Measurements from ENCODE around the gene MAB21L3. TPM values are rescaled to one million over a fixed set of nuclear protein-coding genes. Genes with fewer than 3 reads are reported as not detected.

The MAB21L3 gene
- total and polyA plus RNA-seq, 7 donors: under 0.01 to 2.3 (median 1.1) TPM; not detected in 2

DNA sequence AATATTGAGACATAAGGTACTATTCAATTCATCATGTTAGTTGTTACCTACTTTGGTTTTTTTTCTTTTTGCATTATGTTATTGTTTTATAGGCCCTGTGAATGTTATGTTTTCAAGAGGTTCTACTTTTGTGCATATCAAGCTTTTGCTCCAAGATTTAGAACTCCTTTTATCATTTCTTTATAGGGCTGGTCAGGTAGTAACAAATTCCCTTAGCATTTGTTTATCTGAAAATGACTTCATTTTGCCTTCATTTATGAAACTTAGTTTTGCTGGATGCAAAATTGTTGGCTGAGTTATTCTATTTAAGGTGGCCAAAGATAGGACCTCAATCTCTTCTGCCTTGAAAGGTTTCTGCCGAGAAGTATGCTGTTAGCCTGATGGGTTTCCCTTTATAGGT, 21.3 kb upstream of the MAB21L3 start:
- DNase-seq: no peak
- H3K27me3 ChIP-seq: no peaks in the 10 kb centered on the region
- H3K36me3 ChIP-seq: no peaks in the 10 kb centered on the region
- H3K4me1 ChIP-seq: no peaks in the 10 kb centered on the region
- TF ChIP-seq POLR2A (IDR thresholded peaks at IDR 0.05) (no peak), POLR2AphosphoS5 (IDR thresholded peaks at IDR 0.05) (no peak), EP300 (IDR thresholded peaks at IDR 0.05) (no peak), CTCF (IDR thresholded peaks at IDR 0.05) (no peak)
- H3K4me3 ChIP-seq: no peak overlapping the region
- WGBS, 2 donors: 94 to 100% methylated on average over 1 of the region's 1 CpG
- H3K9me3 ChIP-seq: peaks cover 0 to 15% (median 6%) of the 10 kb centered on the region in 4 donors
- intact Hi-C loops (cut with DNase I): no loop called here
- H3K27ac ChIP-seq: no peak overlapping the region

DNA sequence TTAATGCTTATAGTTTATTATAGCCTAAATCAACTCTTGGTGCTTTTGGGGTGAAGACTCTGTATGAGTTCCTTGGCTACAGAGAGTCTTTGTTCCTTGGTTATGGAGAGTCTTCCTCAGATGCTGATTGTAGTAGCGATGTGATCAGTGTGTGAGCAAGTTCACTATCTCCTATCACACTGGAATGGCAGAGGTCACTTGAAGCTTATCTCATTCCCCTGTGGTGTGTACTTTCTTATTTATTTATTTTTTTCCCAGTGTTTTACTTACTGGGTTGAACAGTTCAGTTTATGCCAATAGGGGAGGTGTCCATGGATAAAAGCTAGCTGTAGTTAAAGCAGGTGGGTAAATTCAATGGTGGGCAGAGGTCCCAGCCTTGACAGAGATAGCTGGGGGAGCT, 20.1 kb upstream of the MAB21L3 start:
- no peak overlapping the region for H3K27ac ChIP-seq
- no peaks in the 10 kb centered on the region for H3K4me1 ChIP-seq
- H3K27me3 ChIP-seq: no peaks in the 10 kb centered on the region
- no peak for DNase-seq
- H3K9me3 ChIP-seq: peaks cover 0 to 16% (median 6%) of the 10 kb centered on the region in 4 donors
- 96 to 100% methylated on average over 1 of the region's 1 CpG for WGBS, 2 donors
- H3K36me3 ChIP-seq: no peaks in the 10 kb centered on the region
- intact Hi-C loops (cut with DNase I): no loop called here
- H3K4me3 ChIP-seq: no peak overlapping the region
- no peak for TF ChIP-seq POLR2AphosphoS5 (IDR thresholded peaks at IDR 0.05)
- TF ChIP-seq EP300 (IDR thresholded peaks at IDR 0.05): no peak
- TF ChIP-seq CTCF (IDR thresholded peaks at IDR 0.05): no peak
- TF ChIP-seq POLR2A (IDR thresholded peaks at IDR 0.05): no peak

GRCh38 chr1:116092752-116093489, 18.3 kb upstream of the MAB21L3 start:
- intact Hi-C loops (cut with DNase I): no loop called here
- no peak overlapping the region for H3K27ac ChIP-seq
- 34 to 58% methylated on average over 3 of the region's 3 CpGs for WGBS, 2 donors
- no peaks in the 10 kb centered on the region for H3K36me3 ChIP-seq
- H3K4me1 ChIP-seq: no peaks in the 10 kb centered on the region
- no peak for DNase-seq
- no peaks in the 10 kb centered on the region for H3K27me3 ChIP-seq
- no peak for TF ChIP-seq POLR2AphosphoS5 (IDR thresholded peaks at IDR 0.05)
- TF ChIP-seq EP300 (IDR thresholded peaks at IDR 0.05): no peak
- no peak for TF ChIP-seq POLR2A (IDR thresholded peaks at IDR 0.05)
- no peak for TF ChIP-seq CTCF (IDR thresholded peaks at IDR 0.05)
- no peak overlapping the region for H3K4me3 ChIP-seq
- peaks cover 0 to 16% (median 6%) of the 10 kb centered on the region in 4 donors for H3K9me3 ChIP-seq

DNA sequence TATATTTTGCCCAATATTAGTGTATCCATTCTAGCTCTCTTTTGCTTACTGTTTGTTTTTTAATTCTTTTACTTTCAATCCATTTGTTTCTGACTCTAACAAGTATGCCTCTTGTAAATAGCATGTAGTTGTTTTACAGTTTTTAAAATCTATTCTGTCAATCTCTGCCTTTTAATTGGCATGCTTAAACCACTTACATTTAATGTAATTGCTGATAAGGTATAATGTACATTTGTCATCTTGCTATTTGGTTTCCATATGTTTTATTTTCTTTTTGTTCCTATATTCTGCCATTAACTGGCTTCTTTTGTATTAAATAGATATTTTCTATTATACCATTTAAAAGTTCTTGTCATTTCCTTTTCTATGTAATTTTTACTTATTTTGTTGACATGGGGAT, 16.2 kb upstream of the MAB21L3 start:
- Histone ChIP-seq H3K27ac (no peak overlapping the region), H3K4me3 (no peak overlapping the region), H3K4me1 (no peaks in the 10 kb centered on the region), H3K27me3 (no peaks in the 10 kb centered on the region), H3K9me3 (peaks cover 0 to 8% (median 2%) of the 10 kb centered on the region in 4 donors), H3K36me3 (no peaks in the 10 kb centered on the region)
- no peak for DNase-seq
- TF ChIP-seq POLR2A (IDR thresholded peaks at IDR 0.05) (no peak), CTCF (IDR thresholded peaks at IDR 0.05) (no peak), POLR2AphosphoS5 (IDR thresholded peaks at IDR 0.05) (no peak)
- intact Hi-C loops (cut with DNase I): no loop called here
